ENCODE measurements around the gene P4HA3.

DNA sequence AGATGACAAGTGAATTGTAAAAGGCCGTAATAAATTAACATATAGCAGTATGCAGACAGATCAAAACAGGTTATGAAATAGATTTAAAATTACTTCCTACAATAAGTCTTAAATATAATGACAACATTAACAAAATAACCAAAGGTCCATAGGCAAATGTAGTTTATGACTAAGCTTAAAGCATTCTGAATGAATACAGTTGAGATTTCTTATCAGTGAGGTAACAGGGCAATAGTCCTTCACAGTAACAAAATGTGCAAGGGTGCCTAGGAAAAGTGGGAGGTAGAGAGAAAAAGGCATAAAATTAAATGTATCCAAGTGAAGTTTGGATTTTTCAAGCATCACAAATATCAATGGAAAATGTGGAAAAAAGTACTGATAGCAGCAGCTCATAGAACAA is 20.9 kb upstream of the P4HA3 start:
- TF ChIP-seq, protein P1, sequence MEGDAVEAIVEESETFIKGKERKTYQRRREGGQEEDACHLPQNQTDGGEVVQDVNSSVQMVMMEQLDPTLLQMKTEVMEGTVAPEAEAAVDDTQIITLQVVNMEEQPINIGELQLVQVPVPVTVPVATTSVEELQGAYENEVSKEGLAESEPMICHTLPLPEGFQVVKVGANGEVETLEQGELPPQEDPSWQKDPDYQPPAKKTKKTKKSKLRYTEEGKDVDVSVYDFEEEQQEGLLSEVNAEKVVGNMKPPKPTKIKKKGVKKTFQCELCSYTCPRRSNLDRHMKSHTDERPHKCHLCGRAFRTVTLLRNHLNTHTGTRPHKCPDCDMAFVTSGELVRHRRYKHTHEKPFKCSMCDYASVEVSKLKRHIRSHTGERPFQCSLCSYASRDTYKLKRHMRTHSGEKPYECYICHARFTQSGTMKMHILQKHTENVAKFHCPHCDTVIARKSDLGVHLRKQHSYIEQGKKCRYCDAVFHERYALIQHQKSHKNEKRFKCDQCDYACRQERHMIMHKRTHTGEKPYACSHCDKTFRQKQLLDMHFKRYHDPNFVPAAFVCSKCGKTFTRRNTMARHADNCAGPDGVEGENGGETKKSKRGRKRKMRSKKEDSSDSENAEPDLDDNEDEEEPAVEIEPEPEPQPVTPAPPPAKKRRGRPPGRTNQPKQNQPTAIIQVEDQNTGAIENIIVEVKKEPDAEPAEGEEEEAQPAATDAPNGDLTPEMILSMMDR (IDR thresholded peaks at IDR 0.05), result no peak
- TF ChIP-seq EP300 (IDR thresholded peaks at IDR 0.05) (no peak), POLR2A (IDR thresholded peaks at IDR 0.05) (no peak)

Measured in suprapubic skin (tissue), 3 donors.